Measurements from ENCODE around the gene ATAT1.

GRCh38 chr6:30613251-30614043 lies 13.2 kb upstream of the ATAT1 start:
- TF ChIP-seq CTCF (IDR thresholded peaks at IDR 0.05; ENCODE audit: insufficient read depth, low read length, poor library complexity, severe bottlenecking) (no peak), EZH2phosphoT487 (conservative IDR thresholded peaks at IDR 0.05; ENCODE audit: low read length) (no peak)

Measured in SU-DHL-6 (cell line).